GM21723 (cell line): Measurements from ENCODE around the gene KLHL26.

Experiments
- ATAC-seq: cut with Tn5 transposase; IDR thresholded peaks from one replicate; pipeline ENCODE4 v1.9.1; 2021; ENCODE audit warnings: mild to moderate bottlenecking, moderate library complexity; ENCODE audit not compliant: unreplicated experiment

KLHL26 gene

GRCh38 chr19:18683109-18683957, 46.5 kb downstream of the KLHL26 start, which contains the start of gene CRTC1:
CRTC1 (plus strand) TSS chr19:18683680; CDS start chr19:18683703, 23 bp downstream.
- ATAC-seq = peak; percentile 69

- ATAC-seq = peak; percentile 21
These were observed 47.3 kb downstream of the KLHL26 start for GRCh38 chr19:18683958-18684641.

GRCh38 chr19:18684642-18684993, 47.8 kb downstream of the KLHL26 start:
- ATAC-seq = no peak

- ATAC-seq = no peak
These were observed 48.9 kb downstream of the KLHL26 start for GRCh38 chr19:18685597-18686190.

- no peak for ATAC-seq
These were observed 51.1 kb downstream of the KLHL26 start for GRCh38 chr19:18687740-18688465.

GRCh38 chr19:18696023-18696422, 59.2 kb downstream of the KLHL26 start:
- no peak for ATAC-seq

GRCh38 chr19:18697680-18698079, 60.9 kb downstream of the KLHL26 start:
- no peak for ATAC-seq

GRCh38 chr19:18698321-18699167, 61.7 kb downstream of the KLHL26 start:
- no peak for ATAC-seq

- no peak for ATAC-seq
These were observed 62.7 kb downstream of the KLHL26 start for GRCh38 chr19:18699403-18700054.

- ATAC-seq = peak; percentile 65
These were observed 63.8 kb downstream of the KLHL26 start for GRCh38 chr19:18700501-18701249.

- peak; percentile 17 for ATAC-seq
These were observed 64.4 kb downstream of the KLHL26 start for GRCh38 chr19:18701250-18701608.

GRCh38 chr19:18704054-18704453, 67.2 kb downstream of the KLHL26 start:
- no peak for ATAC-seq

- ATAC-seq = no peak
These were observed 68.1 kb downstream of the KLHL26 start for GRCh38 chr19:18704971-18705370.

GRCh38 chr19:18708452-18709231, 71.8 kb downstream of the KLHL26 start:
- no peak for ATAC-seq

GRCh38 chr19:18709546-18709945, 72.7 kb downstream of the KLHL26 start:
- ATAC-seq = no peak

GRCh38 chr19:18710186-18710585, 73.4 kb downstream of the KLHL26 start:
- ATAC-seq = no peak

GRCh38 chr19:18710996-18711751, 74.3 kb downstream of the KLHL26 start:
- no peak for ATAC-seq

- no peak for ATAC-seq
These were observed 75.1 kb downstream of the KLHL26 start for GRCh38 chr19:18711893-18712292.
